GM04504 (cell line): ENCODE measurements around the gene PGM2L1.

Source experiments
- DNase-seq: peaks from one replicate; pipeline ENCODE4 v3.0.0-alpha.2; 2012; ENCODE audit warnings: low read depth

Gene PGM2L1

GRCh38 chr11:74299015-74299414 lies 99.2 kb downstream of the PGM2L1 start:
- DNase-seq = no peak

DNA sequence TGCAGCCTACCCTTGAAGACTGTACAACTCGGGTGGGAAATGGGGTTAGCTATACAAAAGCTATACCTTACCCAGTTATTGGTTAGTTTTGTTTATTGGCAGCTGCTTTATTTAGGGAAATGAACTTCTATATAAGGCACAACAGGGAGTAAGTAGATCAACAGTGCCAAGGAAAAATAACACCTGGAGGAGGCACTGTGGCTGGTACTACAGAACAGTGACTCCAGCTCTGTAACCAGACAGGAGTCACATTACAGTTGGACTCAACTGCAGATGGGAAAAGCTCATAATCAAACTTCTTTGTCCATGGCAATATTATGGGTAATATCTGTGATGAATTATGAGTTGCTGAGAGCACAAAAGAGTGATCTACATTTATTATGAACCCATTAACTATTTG lies 100.7 kb downstream of the PGM2L1 start:
- DNase-seq = no peak

GRCh38 chr11:74288911-74289310 lies 109.3 kb downstream of the PGM2L1 start:
- no peak for DNase-seq

DNA sequence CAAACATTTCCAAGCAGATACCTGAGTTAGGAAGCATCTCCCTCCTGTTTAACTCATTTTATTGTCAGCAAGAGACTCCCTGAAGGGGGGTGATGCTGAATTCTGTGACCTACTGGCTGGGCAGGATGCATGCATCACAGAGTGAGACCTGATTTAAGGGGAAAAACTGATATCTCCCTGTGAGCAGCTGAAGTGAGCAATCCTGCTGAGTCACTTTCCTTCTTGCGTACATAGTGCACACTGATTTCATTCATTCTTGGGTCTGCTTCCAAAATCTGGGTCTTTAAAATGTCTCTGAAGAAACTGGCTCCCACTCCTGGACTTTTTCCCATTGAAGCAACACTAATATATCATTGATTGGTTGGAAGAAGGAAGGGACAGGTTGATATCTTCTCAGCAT lies 110.1 kb downstream of the PGM2L1 start:
- DNase-seq = peak; percentile 90

DNA sequence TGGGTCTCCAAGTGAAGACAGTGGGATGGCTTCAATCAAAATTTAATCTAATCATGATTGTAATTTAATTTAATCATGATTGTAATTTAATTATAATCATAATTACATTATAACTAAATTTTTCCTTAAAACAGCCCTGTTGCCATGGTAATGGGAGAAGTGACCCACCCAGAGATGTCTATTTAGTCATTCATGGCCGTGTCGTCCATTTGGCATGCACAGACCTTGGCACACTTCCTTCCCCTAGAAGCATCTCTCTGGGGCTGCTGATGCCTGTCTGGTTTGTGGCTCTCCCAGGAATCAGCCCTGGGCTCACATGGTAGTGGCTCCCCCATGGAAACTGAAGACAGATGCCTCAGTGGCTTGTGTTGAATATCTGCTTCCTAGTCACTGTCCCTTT lies 113.8 kb downstream of the PGM2L1 start:
- DNase-seq = no peak

GRCh38 chr11:74283580-74284180 lies 114.6 kb downstream of the PGM2L1 start:
- no peak for DNase-seq

DNA sequence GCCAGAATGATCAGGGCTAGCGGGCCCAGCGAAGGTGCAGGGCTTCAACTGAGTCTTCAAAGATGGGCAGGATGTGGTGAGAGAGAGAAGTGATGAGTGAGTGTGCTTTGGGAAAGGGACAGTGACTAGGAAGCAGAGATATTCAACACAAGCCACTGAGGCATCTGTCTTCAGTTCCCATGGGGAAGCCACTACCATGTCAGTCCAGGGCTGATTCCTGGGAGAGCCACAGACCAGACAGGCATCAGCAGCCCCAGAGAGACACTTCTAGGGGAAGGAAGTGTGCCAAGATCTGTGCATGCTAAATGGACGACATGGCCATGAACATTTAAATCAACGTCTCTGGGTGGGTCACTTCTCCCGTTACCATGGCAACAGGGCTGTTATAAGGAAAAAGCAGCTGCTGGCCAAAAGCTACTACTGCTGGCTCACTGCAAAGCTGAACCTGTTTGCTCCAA lies 115.3 kb downstream of the PGM2L1 start:
- no peak for DNase-seq

GRCh38 chr11:74282421-74282820 lies 115.8 kb downstream of the PGM2L1 start:
- DNase-seq = no peak

DNA sequence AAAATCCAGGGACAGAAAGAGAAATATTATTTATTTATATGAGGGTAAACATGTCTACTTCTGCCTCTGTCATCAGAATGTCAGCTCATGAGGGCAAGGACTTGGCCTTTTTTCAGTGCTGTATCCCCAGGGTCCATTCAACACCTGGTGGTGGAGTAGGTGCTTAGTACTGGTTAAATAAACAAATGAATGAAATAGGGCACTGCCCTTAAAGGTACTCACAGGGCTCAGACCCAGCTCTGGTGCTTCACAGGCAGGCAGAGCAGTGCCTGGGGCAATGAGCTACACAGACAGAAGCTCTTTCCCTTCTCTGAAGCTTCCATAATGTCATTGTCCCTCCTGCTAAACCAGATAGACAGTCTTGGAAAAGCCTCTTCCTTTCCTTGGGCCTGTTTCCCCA lies 117.7 kb downstream of the PGM2L1 start:
- DNase-seq = no peak
